Measurements from ENCODE around the gene CERS3.

DNA sequence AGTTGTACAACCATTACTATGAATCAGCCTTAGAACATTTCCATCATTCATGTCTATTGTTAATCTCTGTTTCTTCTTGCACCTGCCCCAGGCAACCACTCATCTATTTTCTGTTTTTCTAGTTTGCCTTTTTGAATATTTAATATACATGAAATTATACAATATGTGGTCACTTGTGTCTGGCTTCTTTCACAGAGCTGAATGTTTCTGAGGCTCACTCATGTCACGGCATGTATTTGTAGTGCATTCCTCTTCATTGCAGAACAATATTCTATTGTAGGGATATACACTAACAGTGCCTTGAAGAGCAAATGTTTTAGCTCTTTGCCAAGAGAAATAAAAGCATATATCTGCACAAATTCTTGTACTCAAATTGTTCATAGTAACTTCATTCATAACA is 32.9 kb downstream of the CERS3 start:
- TF ChIP-seq CTCF (conservative IDR thresholded peaks at IDR 0.05; ENCODE audit: low read depth, low read length), result no peak
- TF ChIP-seq MAZ (IDR thresholded peaks at IDR 0.05; ENCODE audit: borderline replicate concordance, low read depth, low read length), result no peak
- TF ChIP-seq CEBPB (IDR thresholded peaks at IDR 0.05; ENCODE audit: low read depth, low read length), result no peak
- no peak for TF ChIP-seq FOS (IDR thresholded peaks at IDR 0.05; ENCODE audit: low read depth, low read length)
- no peak for TF ChIP-seq RAD21 (IDR thresholded peaks at IDR 0.05; ENCODE audit: low read length)
- TF ChIP-seq MXI1 (IDR thresholded peaks at IDR 0.05; ENCODE audit: borderline replicate concordance, low read depth, low read length), result no peak
- no peak for TF ChIP-seq POLR2A (IDR thresholded peaks at IDR 0.05; ENCODE audit: low read depth, low read length)
- TF ChIP-seq, protein P1, sequence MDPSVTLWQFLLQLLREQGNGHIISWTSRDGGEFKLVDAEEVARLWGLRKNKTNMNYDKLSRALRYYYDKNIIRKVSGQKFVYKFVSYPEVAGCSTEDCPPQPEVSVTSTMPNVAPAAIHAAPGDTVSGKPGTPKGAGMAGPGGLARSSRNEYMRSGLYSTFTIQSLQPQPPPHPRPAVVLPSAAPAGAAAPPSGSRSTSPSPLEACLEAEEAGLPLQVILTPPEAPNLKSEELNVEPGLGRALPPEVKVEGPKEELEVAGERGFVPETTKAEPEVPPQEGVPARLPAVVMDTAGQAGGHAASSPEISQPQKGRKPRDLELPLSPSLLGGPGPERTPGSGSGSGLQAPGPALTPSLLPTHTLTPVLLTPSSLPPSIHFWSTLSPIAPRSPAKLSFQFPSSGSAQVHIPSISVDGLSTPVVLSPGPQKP (IDR thresholded peaks at IDR 0.05; ENCODE audit: borderline replicate concordance, low read depth, low read length), result no peak
- no peak for TF ChIP-seq RCOR1 (IDR thresholded peaks at IDR 0.05; ENCODE audit: insufficient replicate concordance, low read length)
- no peak for TF ChIP-seq RFX5 (IDR thresholded peaks at IDR 0.05; ENCODE audit: low read depth, low read length)
- TF ChIP-seq, protein P2, sequence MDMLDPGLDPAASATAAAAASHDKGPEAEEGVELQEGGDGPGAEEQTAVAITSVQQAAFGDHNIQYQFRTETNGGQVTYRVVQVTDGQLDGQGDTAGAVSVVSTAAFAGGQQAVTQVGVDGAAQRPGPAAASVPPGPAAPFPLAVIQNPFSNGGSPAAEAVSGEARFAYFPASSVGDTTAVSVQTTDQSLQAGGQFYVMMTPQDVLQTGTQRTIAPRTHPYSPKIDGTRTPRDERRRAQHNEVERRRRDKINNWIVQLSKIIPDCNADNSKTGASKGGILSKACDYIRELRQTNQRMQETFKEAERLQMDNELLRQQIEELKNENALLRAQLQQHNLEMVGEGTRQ (IDR thresholded peaks at IDR 0.05; ENCODE audit: low read depth, low read length), result no peak
- TF ChIP-seq SMC3 (IDR thresholded peaks at IDR 0.05; ENCODE audit: low read depth, low read length), result no peak
- TF ChIP-seq MAFK (IDR thresholded peaks at IDR 0.05; ENCODE audit: low read depth, low read length), result no peak
